ENCODE measurements around the gene EPHA2.

DNA sequence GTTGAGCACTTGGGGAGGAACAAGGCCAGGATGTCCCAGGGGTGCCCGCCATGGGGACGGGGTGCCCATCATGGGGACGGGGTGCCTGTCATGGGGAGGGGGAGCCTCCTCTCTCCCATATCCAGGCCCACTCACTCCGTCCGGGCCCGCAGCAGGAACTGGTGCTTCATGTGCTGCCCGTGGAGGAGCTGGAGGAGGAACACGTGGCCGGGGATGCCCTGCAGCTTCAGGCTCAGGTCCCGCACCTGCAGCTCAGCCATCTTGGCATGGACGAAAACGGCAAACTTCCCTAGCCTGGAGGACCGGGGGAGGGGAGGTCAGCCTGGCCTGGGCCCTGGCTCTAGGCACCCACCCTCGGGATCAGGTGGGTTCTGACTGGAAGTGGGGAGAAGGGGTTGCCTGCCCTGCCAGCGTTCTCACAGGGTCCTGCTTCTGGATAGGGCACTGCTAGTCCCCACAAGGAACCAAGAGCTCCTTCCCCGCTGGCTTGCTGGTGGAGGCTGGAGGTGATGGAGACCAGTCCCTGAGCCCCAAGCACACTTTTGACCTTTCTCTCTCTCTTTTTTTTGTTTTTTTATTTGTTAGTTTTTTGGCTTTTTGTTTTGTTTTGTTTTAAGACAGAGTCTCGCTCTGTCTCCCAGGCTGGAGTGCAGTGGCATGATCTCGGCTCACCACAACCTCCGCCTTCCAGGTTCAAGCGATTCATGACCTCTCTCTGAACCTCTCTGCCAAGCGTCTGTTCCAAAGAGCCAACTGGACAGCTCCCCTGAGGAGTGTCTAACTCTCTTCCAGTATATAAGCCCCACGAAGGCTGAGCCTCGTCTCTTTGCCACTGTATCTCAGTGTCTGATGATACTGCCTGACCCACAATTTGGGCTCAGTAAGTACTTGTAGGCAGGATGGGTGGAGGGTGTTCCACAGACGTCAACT lies 46.7 kb upstream of the EPHA2 start:
- TF ChIP-seq, protein P1, sequence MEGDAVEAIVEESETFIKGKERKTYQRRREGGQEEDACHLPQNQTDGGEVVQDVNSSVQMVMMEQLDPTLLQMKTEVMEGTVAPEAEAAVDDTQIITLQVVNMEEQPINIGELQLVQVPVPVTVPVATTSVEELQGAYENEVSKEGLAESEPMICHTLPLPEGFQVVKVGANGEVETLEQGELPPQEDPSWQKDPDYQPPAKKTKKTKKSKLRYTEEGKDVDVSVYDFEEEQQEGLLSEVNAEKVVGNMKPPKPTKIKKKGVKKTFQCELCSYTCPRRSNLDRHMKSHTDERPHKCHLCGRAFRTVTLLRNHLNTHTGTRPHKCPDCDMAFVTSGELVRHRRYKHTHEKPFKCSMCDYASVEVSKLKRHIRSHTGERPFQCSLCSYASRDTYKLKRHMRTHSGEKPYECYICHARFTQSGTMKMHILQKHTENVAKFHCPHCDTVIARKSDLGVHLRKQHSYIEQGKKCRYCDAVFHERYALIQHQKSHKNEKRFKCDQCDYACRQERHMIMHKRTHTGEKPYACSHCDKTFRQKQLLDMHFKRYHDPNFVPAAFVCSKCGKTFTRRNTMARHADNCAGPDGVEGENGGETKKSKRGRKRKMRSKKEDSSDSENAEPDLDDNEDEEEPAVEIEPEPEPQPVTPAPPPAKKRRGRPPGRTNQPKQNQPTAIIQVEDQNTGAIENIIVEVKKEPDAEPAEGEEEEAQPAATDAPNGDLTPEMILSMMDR (conservative IDR thresholded peaks at IDR 0.05; ENCODE audit: low read depth, low read length), result no peak
- no peak for TF ChIP-seq EZH2 (IDR thresholded peaks at IDR 0.05; ENCODE audit: borderline replicate concordance, low read depth, low read length, poor library complexity, severe bottlenecking)
